OCI-LY3 (cell line): ENCODE measurements around the gene SYT2.

Experiments
- EZH2phosphoT487 ChIP-seq: fragments of 200-600 bp; shearing (Covaris generic); IDR thresholded peaks from 2 replicates; pipeline ENCODE4 v1.6.1; 2018; ENCODE audit warnings: antibody characterized with exemption, mixed run types, low read depth
- TF ChIP-seq, protein P1 (sequence below): fragments of 200-600, 300-600 bp; sonication (generic); IDR thresholded peaks from 2 replicates; pipeline ENCODE4 v1.5.1; 2014; ENCODE audit warnings: antibody characterized with exemption, low read length, low read depth

DNA sequence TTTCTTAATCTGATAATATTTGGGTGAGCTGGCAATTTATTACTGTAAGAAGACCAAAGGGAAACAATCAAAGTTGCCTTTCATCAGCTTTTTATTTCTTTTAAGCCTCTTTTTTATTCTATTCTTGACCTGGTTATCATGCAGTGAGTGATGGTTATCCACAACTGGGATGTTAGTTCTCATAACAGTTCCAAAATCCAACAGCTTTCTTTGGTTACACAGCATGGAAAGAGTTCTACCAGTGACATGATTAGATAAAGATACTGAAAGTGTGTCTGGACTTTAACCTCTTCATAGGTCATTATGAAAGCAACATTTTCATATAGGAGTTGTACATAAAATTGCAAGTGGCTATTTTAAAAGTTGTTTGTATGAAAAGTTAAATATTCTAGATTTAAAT is 163.0 kb downstream of the SYT2 start:
- TF ChIP-seq, protein P1, sequence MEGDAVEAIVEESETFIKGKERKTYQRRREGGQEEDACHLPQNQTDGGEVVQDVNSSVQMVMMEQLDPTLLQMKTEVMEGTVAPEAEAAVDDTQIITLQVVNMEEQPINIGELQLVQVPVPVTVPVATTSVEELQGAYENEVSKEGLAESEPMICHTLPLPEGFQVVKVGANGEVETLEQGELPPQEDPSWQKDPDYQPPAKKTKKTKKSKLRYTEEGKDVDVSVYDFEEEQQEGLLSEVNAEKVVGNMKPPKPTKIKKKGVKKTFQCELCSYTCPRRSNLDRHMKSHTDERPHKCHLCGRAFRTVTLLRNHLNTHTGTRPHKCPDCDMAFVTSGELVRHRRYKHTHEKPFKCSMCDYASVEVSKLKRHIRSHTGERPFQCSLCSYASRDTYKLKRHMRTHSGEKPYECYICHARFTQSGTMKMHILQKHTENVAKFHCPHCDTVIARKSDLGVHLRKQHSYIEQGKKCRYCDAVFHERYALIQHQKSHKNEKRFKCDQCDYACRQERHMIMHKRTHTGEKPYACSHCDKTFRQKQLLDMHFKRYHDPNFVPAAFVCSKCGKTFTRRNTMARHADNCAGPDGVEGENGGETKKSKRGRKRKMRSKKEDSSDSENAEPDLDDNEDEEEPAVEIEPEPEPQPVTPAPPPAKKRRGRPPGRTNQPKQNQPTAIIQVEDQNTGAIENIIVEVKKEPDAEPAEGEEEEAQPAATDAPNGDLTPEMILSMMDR: no peak
- no peak for TF ChIP-seq EZH2phosphoT487
